ENCODE data around the gene UVSSA. TPM values are rescaled to one million over a fixed set of nuclear protein-coding genes. Genes with fewer than 3 reads are reported as not detected.

The UVSSA gene
- total and polyA plus RNA-seq, 9 of the 15 experiments (the other 6 are each of a cell fraction or from before 2014, with no cell fraction given) = 0.21 to 14.6 (median 3.3) TPM

- no peak for TF ChIP-seq KLF16 (IDR thresholded peaks at IDR 0.05)
Observed at GRCh38 chr4:1337376-1337831, 9.6 kb upstream of the UVSSA start (continued).

GRCh38 chr4:1337951-1338751, 8.9 kb upstream of the UVSSA start:
- CTCF ChIA-PET (ENCODE audit: low intra/inter-chr PET ratio) = no interaction called here

More at GRCh38 chr4:1337951-1338751, 8.9 kb upstream of the UVSSA start:
- POLR2A ChIA-PET = no interaction called here
- peaks cover 71% of the 10 kb centered on the region; the same call in 2 of the 3 replicates for H3K36me3 ChIP-seq (ENCODE audit: control insufficient read depth, insufficient read depth, low read length)
- ATAC-seq (no peak), FAIRE-seq (no peak), DNase-seq (ENCODE audit: extremely low read depth in 1 of 4, low spot score in 3 of 4) (no peak)
- H3K4me2 ChIP-seq (ENCODE audit: insufficient read depth, low read length) = no peak overlapping the region
- H3K9ac ChIP-seq (ENCODE audit: insufficient read depth in 1 of 2, low read depth in 2 of 2, low read length in 2 of 2) = no peak overlapping the region
- H3K27ac ChIP-seq (ENCODE audit: extremely low read depth, low read depth, low read length) = no peak overlapping the region
- no peaks in the 10 kb centered on the region for H3K27me3 ChIP-seq (ENCODE audit: control insufficient read depth in 2 of 2, insufficient read depth in 2 of 2, low read length in 2 of 2)
- no peaks in the 10 kb centered on the region for H4K20me1 ChIP-seq (replicated peaks; ENCODE audit: control insufficient read depth, insufficient read depth, low read length)
- H3K9me1 ChIP-seq (ENCODE audit: control insufficient read depth, insufficient read depth, low read length) = no peaks in the 10 kb centered on the region
- H3K4me1 ChIP-seq (replicated peaks in 1 of 2; ENCODE audit: control insufficient read depth in 2 of 2, insufficient read depth in 2 of 2, low read length in 2 of 2) = peaks cover 0 to 4% of the 10 kb centered on the region in 2 experiments; a peak in 1 of 5 replicates
- intact Hi-C loops (cut with micrococcal nuclease) = no loop called here
- BruUV-seq (replicated peaks) = no TSS peak
- WGBS (ENCODE audit: insufficient coverage, low coverage, missing lambda C conversion rate) = 98% methylated on average over 14 of the region's 41 CpGs
- in situ Hi-C loops (cut with MboI) = no loop called here
- no peak overlapping the region for H2AFZ ChIP-seq (ENCODE audit: low read depth, low read length)
- H3K79me2 ChIP-seq (ENCODE audit: control insufficient read depth, insufficient read depth, low read length) = no peaks in the 10 kb centered on the region
- no peaks in the 10 kb centered on the region for H3K9me3 ChIP-seq (replicated peaks; ENCODE audit: control insufficient read depth, insufficient read depth, low read depth, low read length)
- TF ChIP-seq POLR2G (IDR thresholded peaks at IDR 0.05; ENCODE audit: low read depth, low read length) = peak; percentile 48; the same call in 1 of the 2 replicates
- no peak for TF ChIP-seq NFRKB (IDR thresholded peaks at IDR 0.05; ENCODE audit: low read depth)
- no peak overlapping the region for H3K4me3 ChIP-seq

Data from K562 (cell line).